BLaER1 treated with 17β-estradiol and CSF1 and Interleukin-3, amounts not matched to agents 10 nM and 100 nM (cell line): Measurements from ENCODE around the gene SYCE3.
A peak's percentile ranks its signal among the peaks of the same experiment; 100 is the strongest.

Source experiments
- H3K27ac ChIP-seq, 11 experiments: shearing (Covaris generic); formaldehyde crosslinking; 2 replicates each; pipeline ENCODE4 v1.8.1; 2022
- H3K27me3 ChIP-seq, 11 experiments: shearing (Covaris generic); formaldehyde crosslinking; 2 replicates each; pipeline ENCODE4 v1.8.1; 2022
- H3K36me3 ChIP-seq, 11 experiments: shearing (Covaris generic); formaldehyde crosslinking; 2 replicates each; pipeline ENCODE4 v1.8.1; 2022
- H3K4me1 ChIP-seq, 10 experiments: shearing (Covaris generic); formaldehyde crosslinking; 2 replicates each; pipeline ENCODE4 v1.8.1; 2022
- H3K4me2 ChIP-seq, 11 experiments: shearing (Covaris generic); formaldehyde crosslinking; 2 replicates each; pipeline ENCODE4 v1.8.1; 2022
- H3K4me3 ChIP-seq, 10 experiments: shearing (Covaris generic); formaldehyde crosslinking; 2 replicates each; pipeline ENCODE4 v1.8.1; 2022
- H3K9ac ChIP-seq, 11 experiments: shearing (Covaris generic); formaldehyde crosslinking; 2 replicates each; pipeline ENCODE4 v1.8.1; 2022
- H3K9me3 ChIP-seq, 11 experiments: shearing (Covaris generic); formaldehyde crosslinking; replicated peaks in 1 of 11; 2 replicates each; pipeline ENCODE4 v1.8.1; 2022
- H4K20me1 ChIP-seq, 11 experiments: shearing (Covaris generic); formaldehyde crosslinking; 2 replicates each; pipeline ENCODE4 v1.8.1; 2022
- Cebpa-rat ChIP-seq, 11 experiments: shearing (Covaris generic); IDR thresholded peaks; 2 replicates each; pipeline ENCODE4 v1.8.1; 2022

Gene SYCE3

GRCh38 chr22:50569041-50569459 lies 6.3 kb upstream of the SYCE3 start:
- H3K27me3 ChIP-seq = peaks cover 0 to 12% (median 8%) of the 10 kb centered on the region in 11 experiments; a peak in 16 of 22 replicates
- TF ChIP-seq Cebpa-rat (IDR thresholded peaks at IDR 0.05) = no peak
- peaks cover 0 to 4% (median 0%) of the 10 kb centered on the region in 11 experiments; a peak in 2 of 22 replicates for H3K9me3 ChIP-seq
- H3K4me1 ChIP-seq = peaks cover 0 to 47% (median 42%) of the 10 kb centered on the region in 10 experiments; a peak in 18 of 20 replicates
- peaks cover 0 to 57% (median 34%) of the 10 kb centered on the region in 11 experiments; a peak in 14 of 22 replicates for H4K20me1 ChIP-seq
- peak overlapping the region in 7 of 11 experiments; percentile 75 to 87 (median 80); a peak in 14 of 22 replicates for H3K4me2 ChIP-seq
- no peak overlapping the region for H3K4me3 ChIP-seq
- 0 out of 22 replicates have a peak overlapping the region, but pooled peaks of 1 of the 11 experiments have one; percentile 2 for H3K27ac ChIP-seq
- peaks cover 42 to 73% (median 64%) of the 10 kb centered on the region in 11 experiments for H3K36me3 ChIP-seq
- H3K9ac ChIP-seq = no peak overlapping the region; a peak in 1 of 22 replicates

- no peak overlapping the region for H3K4me3 ChIP-seq
- peaks cover 42 to 69% (median 59%) of the 10 kb centered on the region in 11 experiments for H3K36me3 ChIP-seq
- H3K4me1 ChIP-seq = peaks cover 2 to 50% (median 43%) of the 10 kb centered on the region in 10 experiments; a peak in 19 of 20 replicates
- no peak overlapping the region for H3K9ac ChIP-seq
- H3K9me3 ChIP-seq = peaks cover 0 to 4% (median 0%) of the 10 kb centered on the region in 11 experiments; a peak in 2 of 22 replicates
- TF ChIP-seq Cebpa-rat (IDR thresholded peaks at IDR 0.05) = no peak
- H3K27ac ChIP-seq = no peak overlapping the region
- H3K27me3 ChIP-seq = peaks cover 3 to 16% (median 12%) of the 10 kb centered on the region in 11 experiments; a peak in 18 of 22 replicates
- peaks cover 0 to 53% (median 34%) of the 10 kb centered on the region in 11 experiments; a peak in 14 of 22 replicates for H4K20me1 ChIP-seq
- H3K4me2 ChIP-seq = peak overlapping the region in 7 of 11 experiments; percentile 32 to 87 (median 80); a peak in 11 of 22 replicates
Measured at GRCh38 chr22:50568626-50569025, 5.9 kb upstream of the SYCE3 start.

GRCh38 chr22:50567721-50568252 lies 5.1 kb upstream of the SYCE3 start:
- Histone ChIP-seq H4K20me1 (peaks cover 0 to 45% (median 34%) of the 10 kb centered on the region in 11 experiments; a peak in 14 of 22 replicates), H3K9ac (no peak overlapping the region), H3K27me3 (peaks cover 7 to 23% (median 19%) of the 10 kb centered on the region in 11 experiments; a peak in 18 of 22 replicates), H3K4me1 (peaks cover 8 to 55% (median 50%) of the 10 kb centered on the region in 10 experiments; a peak in 19 of 20 replicates), H3K9me3 (peaks cover 0 to 4% (median 0%) of the 10 kb centered on the region in 11 experiments; a peak in 2 of 22 replicates), H3K4me3 (no peak overlapping the region), H3K4me2 (no peak overlapping the region), H3K36me3 (peaks cover 35 to 61% (median 51%) of the 10 kb centered on the region in 11 experiments), H3K27ac (no peak overlapping the region)
- no peak for TF ChIP-seq Cebpa-rat (IDR thresholded peaks at IDR 0.05)

GRCh38 chr22:50564289-50564688 lies 1.6 kb upstream of the SYCE3 start:
- Histone ChIP-seq H3K4me3 (no peak overlapping the region), H3K36me3 (peaks cover 19 to 26% (median 21%) of the 10 kb centered on the region in 11 experiments), H3K4me1 (peaks cover 8 to 20% (median 16%) of the 10 kb centered on the region in 10 experiments; a peak in 18 of 20 replicates), H3K27ac (no peak overlapping the region), H3K4me2 (0 out of 22 replicates have a peak overlapping the region, but pooled peaks of 1 of the 11 experiments have one; percentile 96), H3K9me3 (peaks cover 0 to 3% (median 0%) of the 10 kb centered on the region in 11 experiments; a peak in 2 of 22 replicates), H4K20me1 (peaks cover 0 to 11% (median 4%) of the 10 kb centered on the region in 11 experiments; a peak in 8 of 22 replicates), H3K9ac (no peak overlapping the region), H3K27me3 (peaks cover 7 to 23% (median 19%) of the 10 kb centered on the region in 11 experiments; a peak in 18 of 22 replicates)
- TF ChIP-seq Cebpa-rat (IDR thresholded peaks at IDR 0.05) = no peak

GRCh38 chr22:50563413-50564160 lies 868 bp upstream of the SYCE3 start:
- peaks cover 7 to 13% (median 11%) of the 10 kb centered on the region in 10 experiments; a peak in 18 of 20 replicates for H3K4me1 ChIP-seq
- peaks cover 0 to 4% (median 0%) of the 10 kb centered on the region in 11 experiments; a peak in 1 of 22 replicates for H4K20me1 ChIP-seq
- peaks cover 7 to 23% (median 19%) of the 10 kb centered on the region in 11 experiments; a peak in 18 of 22 replicates for H3K27me3 ChIP-seq
- H3K4me3 ChIP-seq = peak overlapping the region; percentile 49 to 71 (median 58)
- peaks cover 11 to 19% (median 14%) of the 10 kb centered on the region in 11 experiments for H3K36me3 ChIP-seq
- H3K27ac ChIP-seq = peak overlapping the region in 3 of 11 experiments; percentile 0 to 20 (median 13); a peak in 2 of 22 replicates
- no peaks in the 10 kb centered on the region; a peak in 1 of 22 replicates for H3K9me3 ChIP-seq
- H3K9ac ChIP-seq = peak overlapping the region in 9 of 11 experiments; percentile 31 to 72 (median 51); a peak in 14 of 22 replicates
- no peak for TF ChIP-seq Cebpa-rat (IDR thresholded peaks at IDR 0.05)
- peak overlapping the region; percentile 83 to 99 (median 94) for H3K4me2 ChIP-seq

- Histone ChIP-seq H3K27ac (no peak overlapping the region), H3K27me3 (peaks cover 7 to 23% (median 19%) of the 10 kb centered on the region in 11 experiments; a peak in 18 of 22 replicates), H3K4me2 (no peak overlapping the region), H3K4me1 (peaks cover 7 to 11% (median 9%) of the 10 kb centered on the region in 10 experiments; a peak in 18 of 20 replicates), H3K4me3 (no peak overlapping the region), H3K36me3 (no peaks in the 10 kb centered on the region), H4K20me1 (no peaks in the 10 kb centered on the region; a peak in 1 of 22 replicates), H3K9ac (no peak overlapping the region), H3K9me3 (no peaks in the 10 kb centered on the region)
- TF ChIP-seq Cebpa-rat (IDR thresholded peaks at IDR 0.05) = no peak
Measured at GRCh38 chr22:50561401-50562358, 1.0 kb downstream of the SYCE3 start.

GRCh38 chr22:50560034-50560433 lies 2.7 kb downstream of the SYCE3 start:
- Histone ChIP-seq H3K4me2 (no peak overlapping the region), H3K36me3 (no peaks in the 10 kb centered on the region), H3K4me1 (peaks cover 7 to 11% (median 9%) of the 10 kb centered on the region in 10 experiments; a peak in 18 of 20 replicates), H3K4me3 (no peak overlapping the region), H4K20me1 (no peaks in the 10 kb centered on the region; a peak in 1 of 22 replicates), H3K27me3 (peaks cover 7 to 22% (median 19%) of the 10 kb centered on the region in 11 experiments; a peak in 18 of 22 replicates), H3K9ac (no peak overlapping the region), H3K9me3 (no peaks in the 10 kb centered on the region), H3K27ac (no peak overlapping the region)
- TF ChIP-seq Cebpa-rat (IDR thresholded peaks at IDR 0.05) = no peak

- no peak overlapping the region for H3K9ac ChIP-seq
- no peaks in the 10 kb centered on the region for H3K27me3 ChIP-seq
- H3K27ac ChIP-seq = no peak overlapping the region
- no peaks in the 10 kb centered on the region; a peak in 1 of 22 replicates for H4K20me1 ChIP-seq
- no peak for TF ChIP-seq Cebpa-rat (IDR thresholded peaks at IDR 0.05)
- H3K4me3 ChIP-seq = no peak overlapping the region
- no peaks in the 10 kb centered on the region for H3K9me3 ChIP-seq
- no peaks in the 10 kb centered on the region for H3K4me1 ChIP-seq
- no peaks in the 10 kb centered on the region for H3K36me3 ChIP-seq
- H3K4me2 ChIP-seq = no peak overlapping the region
Measured at GRCh38 chr22:50556703-50557102, 6.0 kb downstream of the SYCE3 start.
